ENCODE measurements around the gene CACNA1C.

DNA sequence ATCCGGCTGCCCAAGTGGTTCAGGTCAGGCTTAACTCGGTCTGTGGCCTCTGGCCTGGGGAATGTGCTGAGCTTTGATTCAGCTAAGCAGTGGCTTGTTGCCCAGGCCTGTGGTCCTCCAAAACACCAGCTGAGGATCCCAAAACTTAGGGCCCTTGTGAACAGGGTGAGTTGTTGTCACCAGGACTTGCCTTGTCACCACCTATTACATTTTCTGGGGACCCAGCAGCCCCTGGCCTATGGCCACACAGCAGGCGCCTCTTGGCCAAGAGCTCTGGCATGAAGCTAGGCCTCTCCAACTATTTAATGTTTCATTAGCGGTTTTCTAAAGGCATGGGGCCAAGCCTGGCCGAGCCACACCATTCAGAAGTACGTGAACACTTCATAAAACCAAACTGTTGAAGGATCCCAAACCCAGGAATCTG, 343.7 kb downstream of the CACNA1C start:
- TF ChIP-seq, protein P1, sequence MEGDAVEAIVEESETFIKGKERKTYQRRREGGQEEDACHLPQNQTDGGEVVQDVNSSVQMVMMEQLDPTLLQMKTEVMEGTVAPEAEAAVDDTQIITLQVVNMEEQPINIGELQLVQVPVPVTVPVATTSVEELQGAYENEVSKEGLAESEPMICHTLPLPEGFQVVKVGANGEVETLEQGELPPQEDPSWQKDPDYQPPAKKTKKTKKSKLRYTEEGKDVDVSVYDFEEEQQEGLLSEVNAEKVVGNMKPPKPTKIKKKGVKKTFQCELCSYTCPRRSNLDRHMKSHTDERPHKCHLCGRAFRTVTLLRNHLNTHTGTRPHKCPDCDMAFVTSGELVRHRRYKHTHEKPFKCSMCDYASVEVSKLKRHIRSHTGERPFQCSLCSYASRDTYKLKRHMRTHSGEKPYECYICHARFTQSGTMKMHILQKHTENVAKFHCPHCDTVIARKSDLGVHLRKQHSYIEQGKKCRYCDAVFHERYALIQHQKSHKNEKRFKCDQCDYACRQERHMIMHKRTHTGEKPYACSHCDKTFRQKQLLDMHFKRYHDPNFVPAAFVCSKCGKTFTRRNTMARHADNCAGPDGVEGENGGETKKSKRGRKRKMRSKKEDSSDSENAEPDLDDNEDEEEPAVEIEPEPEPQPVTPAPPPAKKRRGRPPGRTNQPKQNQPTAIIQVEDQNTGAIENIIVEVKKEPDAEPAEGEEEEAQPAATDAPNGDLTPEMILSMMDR (IDR thresholded peaks at IDR 0.05), result no peak
- TF ChIP-seq POLR2A (IDR thresholded peaks at IDR 0.05), result no peak
- TF ChIP-seq POLR2AphosphoS5 (IDR thresholded peaks at IDR 0.05), result no peak
